Gastroesophageal sphincter (tissue), 3 donors: ENCODE results near the gene WSB2.

Experiments used
- CTCF ChIP-seq, 4 experiments: fragments of 200-600 bp in 2 of 4; fragments of 450-650 bp in 2 of 4; sonication (generic) in 1 of 4; IDR thresholded peaks; one replicate each; pipeline ENCODE4 v1.5.1; 2017 to 2019; ENCODE audit warnings: antibody characterized with exemption in 4 of 4, mild to moderate bottlenecking in 2 of 4, moderate library complexity in 2 of 4
- EP300 ChIP-seq: sonication (generic); formaldehyde crosslinking; IDR thresholded peaks from one replicate; pipeline ENCODE4 v1.6.1; 2017; ENCODE audit warnings: antibody characterized with exemption, mild to moderate bottlenecking
- POLR2A ChIP-seq, 2 donors: fragments of 450-650 bp; IDR thresholded peaks; one replicate each; pipeline ENCODE4 v1.6.1; 2017; ENCODE audit warnings: antibody characterized with exemption in 2 of 2, mild to moderate bottlenecking in 2 of 2, moderate library complexity in 1 of 2
- POLR2AphosphoS5 ChIP-seq: sonication (generic); formaldehyde crosslinking; IDR thresholded peaks from one replicate; pipeline ENCODE4 v1.6.1; 2017; ENCODE audit warnings: antibody characterized with exemption

GRCh38 chr12:118013283-118013682 is 47.7 kb downstream of the WSB2 start:
- TF ChIP-seq CTCF (IDR thresholded peaks at IDR 0.05) (no peak), EP300 (no peak), POLR2A (IDR thresholded peaks at IDR 0.05) (no peak), POLR2AphosphoS5 (no peak)
